Activated naive CD4-positive, alpha-beta T cell (primary cell): ENCODE data around the gene CIART.
"Not testable (repeated sequence)": the region's sequence is repeated elsewhere in the genome, so short reads cannot be mapped to it uniquely, and the experiment has no call there.

ENCODE experiments used
- DNase-seq, 4 experiments: peaks; one replicate each; lab custom pipeline; 2025; lab: John Stamatoyannopoulos, UW

The CIART gene

DNA sequence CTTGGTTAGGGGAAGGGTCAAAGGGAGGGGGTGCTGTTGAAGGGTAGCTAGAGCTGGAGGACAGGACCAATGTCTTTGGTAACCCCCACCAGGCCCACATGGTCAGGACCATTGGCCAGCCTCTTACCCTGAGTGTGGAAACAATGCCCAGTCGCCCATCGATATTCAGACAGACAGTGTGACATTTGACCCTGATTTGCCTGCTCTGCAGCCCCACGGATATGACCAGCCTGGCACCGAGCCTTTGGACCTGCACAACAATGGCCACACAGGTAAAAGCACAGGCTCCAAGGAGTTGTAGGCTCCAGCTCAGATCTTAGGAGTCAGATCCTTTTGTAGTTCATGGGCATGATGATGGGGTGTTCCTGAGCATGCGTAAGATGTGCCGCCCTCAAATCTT lies 21.0 kb upstream of the CIART start:
- no peak for DNase-seq

DNA sequence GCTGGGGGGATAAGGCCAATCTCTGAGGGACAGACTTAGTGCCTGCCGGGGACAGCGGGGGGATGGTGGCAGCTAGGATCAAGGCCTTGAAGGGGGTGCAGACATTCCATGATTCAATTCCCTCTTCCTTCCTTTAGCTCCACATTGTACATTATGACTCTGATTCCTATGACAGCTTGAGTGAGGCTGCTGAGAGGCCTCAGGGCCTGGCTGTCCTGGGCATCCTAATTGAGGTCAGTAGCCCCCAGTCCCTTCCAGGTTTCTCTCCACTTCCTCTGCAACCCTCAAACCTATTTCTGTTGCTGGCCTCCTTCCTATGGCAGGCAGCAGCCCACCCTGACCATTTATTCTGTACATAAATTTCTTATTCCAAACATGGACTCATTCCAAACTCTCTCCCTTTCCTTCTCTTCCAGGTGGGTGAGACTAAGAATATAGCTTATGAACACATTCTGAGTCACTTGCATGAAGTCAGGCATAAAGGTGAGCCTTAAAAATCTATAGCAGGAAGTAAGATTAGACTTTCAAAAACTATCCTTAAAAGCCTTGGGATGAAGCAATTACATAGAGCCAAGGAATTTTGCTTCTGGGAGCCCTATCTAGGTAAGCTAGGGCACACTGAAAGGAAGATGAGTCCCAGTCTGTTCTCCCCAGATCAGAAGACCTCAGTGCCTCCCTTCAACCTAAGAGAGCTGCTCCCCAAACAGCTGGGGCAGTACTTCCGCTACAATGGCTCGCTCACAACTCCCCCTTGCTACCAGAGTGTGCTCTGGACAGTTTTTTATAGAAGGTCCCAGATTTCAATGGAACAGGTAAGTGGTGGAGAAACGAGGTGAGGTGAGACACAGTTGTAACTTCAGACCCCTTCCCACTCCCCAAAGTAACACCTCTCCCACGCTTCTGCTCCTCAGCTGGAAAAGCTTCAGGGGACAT lies 19.7 kb upstream of the CIART start:
- DNase-seq = no peak

DNA sequence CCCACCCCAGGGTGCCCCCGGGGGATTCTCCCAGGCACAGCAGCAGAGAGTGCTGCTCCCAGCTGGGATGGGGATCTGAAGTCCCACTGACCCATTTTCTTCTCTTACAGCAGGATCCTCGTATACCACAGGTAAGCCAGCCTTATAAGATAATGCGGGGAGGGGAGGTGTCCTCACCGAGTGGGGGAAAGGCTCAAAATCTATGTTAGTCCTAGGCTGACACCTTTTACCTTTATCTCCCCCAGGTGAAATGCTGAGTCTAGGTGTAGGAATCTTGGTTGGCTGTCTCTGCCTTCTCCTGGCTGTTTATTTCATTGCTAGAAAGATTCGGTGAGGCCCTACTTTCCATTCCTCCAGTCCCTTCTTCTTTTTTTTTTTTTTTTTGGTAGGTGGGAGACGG lies 18.8 kb upstream of the CIART start:
- no peak for DNase-seq

DNA sequence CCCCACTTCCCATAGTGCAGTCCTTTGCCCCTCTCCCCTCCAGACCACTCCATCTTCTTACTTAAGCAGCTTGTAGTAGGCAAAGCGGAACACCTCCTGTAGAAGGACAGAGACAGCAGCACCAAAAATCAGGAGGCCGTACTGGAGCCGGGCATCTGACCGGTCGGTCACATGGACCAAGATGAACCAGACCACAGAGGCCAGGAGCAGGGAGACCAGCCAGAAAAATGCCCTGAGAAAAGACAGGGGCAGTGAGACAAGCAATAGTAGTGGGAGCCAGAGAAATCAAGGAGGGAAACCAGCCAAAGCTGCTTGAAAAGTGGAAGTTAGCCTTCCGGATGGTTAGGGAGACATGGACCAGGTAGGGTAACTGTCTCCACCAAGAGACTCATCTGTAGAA lies 14.5 kb upstream of the CIART start:
- no peak for DNase-seq

DNA sequence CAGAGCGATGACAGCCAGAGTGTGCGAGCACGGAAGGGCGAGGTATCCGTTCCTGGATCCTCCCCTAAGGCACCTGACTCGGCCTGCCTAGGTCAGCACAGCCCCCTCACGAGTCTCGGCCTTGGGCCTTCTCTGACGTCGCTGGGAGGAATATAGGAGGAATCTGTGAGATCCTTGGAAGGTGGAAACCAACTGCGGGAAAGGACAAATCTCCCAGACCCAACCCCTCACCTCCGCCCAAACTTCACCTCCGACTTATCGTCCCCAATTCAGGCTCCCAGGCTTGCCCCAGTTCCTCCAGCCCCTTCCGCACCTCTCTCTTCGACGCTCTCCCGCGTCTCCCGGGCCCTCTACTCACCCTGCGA lies 14.0 kb upstream of the CIART start:
- peak in 2 of 4 experiments; percentile 19 to 23 for DNase-seq

DNA sequence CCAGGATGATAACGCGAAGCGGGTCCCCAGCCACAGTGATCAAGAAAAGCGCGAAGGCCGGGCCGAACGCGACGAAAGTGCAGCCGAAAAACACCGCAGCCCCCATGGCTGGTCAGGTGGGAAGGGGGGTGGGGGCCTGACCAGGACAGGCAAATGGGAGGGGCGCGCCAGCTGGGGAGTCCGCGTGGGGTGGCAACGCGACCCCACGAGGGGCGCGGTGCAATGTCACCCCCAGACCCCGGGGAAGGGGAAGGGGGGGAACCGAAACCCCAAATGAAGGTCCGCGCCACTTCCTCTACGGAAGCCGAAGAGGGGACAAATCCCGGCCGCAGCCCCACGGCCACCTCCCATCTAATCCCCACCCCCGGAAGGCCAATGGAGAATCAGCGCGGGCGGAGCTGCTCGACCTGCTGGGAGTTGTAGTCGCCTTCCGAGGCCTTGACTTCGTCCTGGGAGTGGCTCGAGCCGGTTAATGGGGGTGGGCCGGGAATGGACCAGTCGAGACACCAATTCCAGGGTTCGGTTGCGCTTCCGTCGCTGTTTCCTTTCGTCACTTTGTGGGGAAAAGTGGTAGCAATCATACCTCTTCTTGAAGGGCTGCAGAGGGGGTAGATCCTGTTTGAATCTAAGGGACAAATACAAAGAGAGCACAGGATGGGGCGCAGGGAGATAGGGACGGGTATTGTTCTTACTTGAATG lies 13.5 kb upstream of the CIART start, which contains the start of gene APH1A:
Gene APH1A (minus strand): TSS at position 312 of the 699 bp plus-strand sequence. CDS start 206 bp downstream, at position 106.
- DNase-seq = peak; percentile 61 to 85 (median 78)

DNA sequence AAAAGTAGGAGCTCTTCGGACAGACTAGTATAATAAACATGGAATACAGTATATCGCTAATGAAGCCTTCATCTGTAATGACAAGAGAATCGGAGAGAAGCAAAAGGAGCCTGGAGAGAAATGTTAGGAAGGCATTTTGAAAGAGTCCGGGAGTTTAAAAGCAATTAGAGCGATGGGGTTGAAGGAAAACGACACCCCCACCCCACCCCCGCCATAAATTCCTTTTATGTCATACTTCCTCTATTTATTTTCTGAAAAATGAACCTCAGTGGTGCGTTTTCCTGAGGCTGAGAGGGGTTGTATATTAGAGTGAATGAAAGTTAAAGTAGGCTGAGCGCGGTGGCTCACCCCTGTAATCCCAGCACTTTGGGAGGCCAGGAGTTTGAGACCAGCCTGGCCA lies 12.9 kb upstream of the CIART start:
- no peak for DNase-seq

DNA sequence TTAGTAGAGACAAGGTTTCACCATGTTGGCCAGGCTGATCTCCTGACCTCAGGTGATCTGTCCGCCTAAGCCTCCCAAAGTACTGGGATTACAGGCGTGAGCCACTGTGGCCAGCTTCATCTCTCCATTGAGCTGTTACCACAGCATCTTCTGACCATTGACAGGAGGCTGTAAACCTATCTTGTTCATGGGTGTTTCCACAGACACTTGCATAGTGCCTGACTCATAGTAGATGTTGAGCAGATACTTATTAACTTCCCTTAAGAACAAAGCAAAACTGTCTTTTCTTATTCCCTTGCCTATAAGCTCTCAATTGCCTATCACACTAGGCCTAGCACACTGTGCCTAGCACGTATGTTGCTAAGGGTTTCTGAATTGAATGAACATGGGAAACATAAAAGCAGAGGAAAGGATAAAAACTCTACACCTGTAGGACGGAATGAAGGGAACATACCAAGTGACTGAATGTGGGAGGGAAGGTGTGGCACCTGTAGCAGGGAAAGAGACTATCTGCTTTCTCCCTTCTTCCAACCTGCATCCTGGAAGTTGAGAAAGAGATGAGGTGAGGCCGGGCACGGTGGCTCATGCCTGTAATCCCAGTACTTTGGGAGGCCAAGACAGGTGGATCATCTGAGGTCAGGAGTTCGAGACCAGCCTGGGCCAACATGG lies 10.9 kb upstream of the CIART start:
- DNase-seq = no peak

DNA sequence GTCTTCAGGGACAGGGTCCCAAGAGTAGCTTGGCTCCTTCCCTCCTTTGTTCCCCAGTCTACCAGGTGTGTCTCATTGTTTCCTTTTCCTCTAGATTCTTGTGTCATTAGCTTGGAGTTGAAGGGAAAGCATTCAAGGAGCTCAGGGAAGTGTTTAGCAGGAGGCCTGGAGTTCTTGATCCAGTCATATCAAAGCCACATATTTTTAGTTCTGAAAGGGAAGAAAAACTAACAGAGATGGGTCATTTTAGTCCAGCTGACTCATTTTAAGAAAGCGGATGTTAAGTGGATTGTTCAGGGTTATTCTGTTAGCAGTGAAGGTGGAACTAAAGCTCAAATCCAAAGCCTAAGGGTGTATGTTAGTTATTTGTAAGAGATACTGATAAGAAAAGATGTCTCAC lies 9.0 kb upstream of the CIART start:
- DNase-seq = no peak

DNA sequence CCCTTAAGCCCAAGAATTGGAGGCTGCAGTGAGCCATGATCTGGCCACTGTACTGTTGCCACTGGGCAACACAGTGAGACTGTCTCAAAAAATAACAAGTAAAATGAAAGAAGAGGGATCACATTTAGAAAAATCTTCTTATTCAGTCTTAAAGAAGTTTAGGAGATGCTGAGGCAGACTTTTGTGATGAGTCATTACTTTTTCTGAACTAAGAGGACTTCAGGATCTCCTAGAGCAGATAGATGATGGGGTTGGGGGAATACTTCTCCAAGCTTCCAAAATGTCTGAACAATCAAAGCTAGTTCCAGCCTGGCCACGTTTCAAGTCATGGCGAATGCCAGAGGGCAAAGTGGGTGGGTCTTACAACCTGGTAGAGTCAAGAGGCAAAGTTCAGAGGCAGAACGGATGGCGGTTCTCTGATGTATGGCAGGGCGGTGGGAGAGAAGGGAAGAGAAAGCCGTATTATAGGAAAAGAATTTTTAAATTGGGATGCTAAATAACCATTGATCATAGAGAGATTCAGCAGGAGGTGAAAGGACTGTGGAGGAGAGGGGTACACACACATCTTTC lies 2.1 kb upstream of the CIART start:
- DNase-seq = no peak

DNA sequence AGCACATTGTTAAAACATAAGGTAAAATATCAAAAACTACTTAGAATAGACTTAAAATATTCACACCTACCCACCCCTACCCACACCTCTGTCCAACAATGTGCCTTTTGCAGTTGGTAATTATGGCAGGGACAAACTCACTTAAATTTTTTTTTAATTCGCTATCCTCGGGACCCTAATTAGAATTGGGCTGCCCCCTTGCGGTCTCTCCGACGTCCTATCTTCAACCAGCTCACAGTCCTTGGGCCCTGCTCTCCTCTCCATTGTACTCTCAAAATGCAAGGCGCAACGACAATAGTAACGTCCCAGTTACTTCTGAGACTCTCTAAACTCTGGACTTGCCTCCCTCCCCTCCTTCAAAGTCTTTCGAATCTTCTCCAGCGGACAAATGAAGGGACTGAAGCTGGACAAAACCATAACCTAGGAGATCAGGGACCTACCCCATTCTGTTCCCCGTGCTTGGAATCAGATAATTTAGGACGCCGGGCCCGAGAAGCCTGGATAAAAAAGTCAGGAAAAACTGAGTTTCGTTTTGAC lies 1.1 kb upstream of the CIART start:
- peak in 3 of 4 experiments; percentile 18 to 46 (median 36) for DNase-seq

DNA sequence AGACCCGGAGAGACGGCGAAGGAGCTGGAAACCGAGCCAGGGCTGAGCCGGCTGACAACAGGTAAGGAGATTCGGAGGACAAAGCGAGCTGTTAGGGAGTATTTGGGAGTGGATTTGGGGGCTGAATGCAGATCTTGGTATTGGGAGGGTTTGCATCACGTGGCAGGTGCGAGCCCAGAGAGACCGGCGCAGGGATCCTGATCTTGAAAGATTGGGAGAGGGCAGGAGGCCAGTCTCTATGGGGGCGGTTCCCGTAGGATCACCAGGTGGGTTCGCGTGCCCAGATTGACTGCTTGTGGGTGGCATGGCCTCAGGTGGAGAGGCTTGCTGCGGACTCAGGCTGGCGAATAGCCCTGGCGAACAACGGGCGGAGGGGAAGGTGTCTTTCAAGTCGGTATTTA lies 204 bp downstream of the CIART start:
- DNase-seq = no peak

DNA sequence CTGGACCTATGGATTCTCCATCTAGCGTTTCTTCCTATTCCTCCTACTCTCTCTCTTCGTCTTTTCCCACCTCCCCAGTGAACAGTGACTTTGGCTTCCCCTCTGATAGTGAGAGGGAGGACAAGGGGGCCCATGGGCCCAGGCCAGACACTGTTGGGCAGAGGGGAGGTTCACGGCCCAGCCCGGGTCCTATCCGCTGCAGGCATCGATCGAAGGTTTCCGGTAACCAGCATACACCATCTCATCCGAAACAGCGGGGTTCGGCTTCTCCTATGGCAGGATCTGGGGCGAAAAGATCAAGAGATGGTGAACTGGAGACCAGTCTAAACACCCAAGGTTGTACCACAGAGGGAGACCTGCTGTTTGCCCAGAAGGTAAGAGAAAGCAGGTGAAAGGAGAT lies 906 bp downstream of the CIART start:
- no peak for DNase-seq

DNA sequence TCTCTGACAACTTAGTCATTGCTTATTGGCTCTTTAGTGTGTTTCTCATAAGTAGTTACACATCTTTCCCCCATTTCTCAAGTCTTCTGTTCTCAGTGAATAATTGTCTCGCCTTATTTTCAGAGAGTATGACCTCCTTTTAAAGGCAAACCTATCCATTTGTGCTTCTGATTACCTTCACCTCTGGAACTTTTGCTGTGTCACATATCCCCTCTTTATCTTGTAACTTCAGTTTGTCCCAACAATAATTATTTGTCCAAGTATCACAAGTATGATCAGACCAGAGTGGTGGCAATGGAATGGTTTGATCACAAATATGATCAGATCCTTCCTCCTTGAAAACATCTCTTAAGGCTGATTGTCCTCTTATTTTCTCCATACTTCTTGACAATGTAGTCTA lies 6.0 kb downstream of the CIART start:
- DNase-seq = no peak

DNA sequence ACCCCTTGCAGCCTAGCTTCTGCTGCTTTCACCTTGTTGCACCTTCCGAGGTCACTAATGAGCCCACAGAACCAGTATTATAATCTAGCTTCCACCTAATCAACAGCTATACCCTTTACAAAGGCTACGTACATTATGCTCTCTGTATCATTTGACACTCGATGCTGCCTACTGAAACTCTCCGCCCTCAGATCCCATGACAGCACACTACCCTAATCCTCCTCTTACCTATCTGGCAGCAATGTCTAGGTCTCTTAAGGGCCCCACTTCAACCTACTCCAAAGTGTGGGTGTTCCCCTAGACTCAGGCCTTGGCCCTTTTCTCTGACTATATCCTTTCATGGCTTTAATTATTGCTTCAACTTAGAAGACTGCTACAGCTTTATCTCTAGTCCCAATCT lies 6.5 kb downstream of the CIART start:
- DNase-seq = no peak

DNA sequence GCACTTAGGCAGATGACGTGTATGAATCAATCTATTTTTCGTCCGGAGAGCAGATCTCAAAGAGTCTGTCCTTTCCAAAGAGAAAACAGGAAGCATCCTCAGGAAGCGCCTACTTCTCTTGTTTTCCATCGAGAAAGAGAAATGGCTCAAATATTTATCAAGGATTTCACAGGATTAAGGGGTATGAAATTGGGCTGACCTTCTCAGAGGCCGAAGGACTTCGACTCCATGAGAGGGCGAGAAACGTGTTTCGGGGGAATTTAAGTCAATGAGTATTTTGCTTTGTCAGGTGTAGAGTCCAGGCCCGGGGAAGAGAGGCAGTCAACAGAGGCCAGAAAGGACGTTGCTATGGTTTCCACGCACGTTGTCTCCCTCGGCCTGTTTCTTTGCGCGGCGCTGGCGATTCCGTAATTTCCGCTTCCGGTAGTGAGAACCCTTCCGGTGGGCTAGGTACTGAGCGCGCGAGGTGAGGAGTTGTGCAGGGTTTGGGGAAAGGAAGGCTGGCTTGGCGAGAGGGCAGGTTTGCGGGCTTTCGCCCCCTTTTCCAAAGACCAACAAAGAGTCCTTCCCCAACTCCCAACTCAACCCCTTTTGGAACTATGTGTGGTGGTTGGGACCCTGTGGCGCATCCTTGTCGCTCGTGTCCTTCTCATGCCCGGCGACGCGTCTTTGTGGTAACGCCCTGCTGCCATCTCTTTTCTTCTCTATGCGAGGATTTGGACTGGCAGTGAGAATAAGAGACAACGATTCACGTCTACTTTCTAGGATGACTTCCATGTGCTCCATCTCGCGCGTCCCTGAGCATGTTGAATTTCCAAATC lies 11.3 kb downstream of the CIART start, which contains the start of gene MRPS21:
Gene MRPS21 (plus strand): TSS at position 429 of the 821 bp plus-strand sequence. CDS start 506 bp downstream, outside the sequence.
- DNase-seq = peak; percentile 61 to 71 (median 65)

DNA sequence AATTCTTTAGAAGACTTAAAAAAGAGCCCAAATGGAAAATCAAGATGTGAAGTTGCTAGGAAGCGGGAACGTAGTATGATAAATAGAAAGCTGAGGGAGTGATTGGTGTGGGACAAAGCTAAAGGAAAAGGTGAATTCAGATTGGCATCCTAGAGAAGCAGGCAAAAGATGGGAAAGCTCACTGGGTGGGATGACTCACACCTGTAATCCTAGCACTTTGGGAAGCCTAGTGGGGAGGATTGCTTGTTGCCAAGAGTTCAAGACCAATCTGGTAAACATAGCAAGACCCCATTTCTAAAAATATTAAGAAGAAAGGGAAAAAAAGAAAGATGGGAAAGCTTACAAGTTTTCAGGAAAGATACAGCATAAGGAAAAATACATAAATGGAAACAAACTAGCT lies 13.1 kb downstream of the CIART start:
- DNase-seq = no peak

DNA sequence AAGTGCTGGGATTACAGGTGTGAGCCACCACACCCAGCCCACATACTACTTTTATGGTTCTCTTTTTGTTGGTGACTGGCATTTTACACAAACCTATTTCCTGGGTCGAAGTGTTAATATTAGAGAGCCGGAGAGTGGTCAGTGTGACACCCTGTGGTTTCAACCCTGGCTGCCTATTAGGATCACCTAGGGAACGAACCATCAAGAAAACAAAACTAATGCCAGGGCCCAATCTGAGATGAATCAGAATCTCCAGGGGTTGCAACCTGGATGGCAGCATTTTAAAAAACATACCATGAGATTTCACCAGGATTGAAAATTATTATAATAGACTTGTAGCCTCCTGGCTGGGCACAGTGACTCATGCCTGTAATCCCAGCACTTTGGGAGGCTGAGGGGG lies 17.4 kb downstream of the CIART start:
- DNase-seq = no peak

DNA sequence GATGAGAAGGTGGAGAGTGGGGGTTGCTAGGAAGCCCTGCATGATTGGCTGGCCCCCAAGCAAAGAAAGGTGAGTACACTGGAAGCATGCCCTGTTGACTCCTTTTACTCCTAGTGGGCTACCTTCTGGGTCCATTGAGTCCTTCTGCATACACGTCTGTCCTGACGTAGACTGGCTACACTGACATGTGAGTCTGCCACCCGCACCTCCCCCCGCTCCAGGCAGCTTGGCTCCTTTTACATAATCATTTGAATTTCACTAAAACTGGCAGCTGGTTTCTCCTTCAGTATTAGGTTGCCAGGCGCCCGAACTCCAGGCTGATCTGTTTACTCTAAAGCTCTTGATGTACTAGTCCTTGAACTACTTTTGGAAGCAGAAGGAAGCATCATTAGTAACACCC lies 20.0 kb downstream of the CIART start:
- DNase-seq = no peak

DNA sequence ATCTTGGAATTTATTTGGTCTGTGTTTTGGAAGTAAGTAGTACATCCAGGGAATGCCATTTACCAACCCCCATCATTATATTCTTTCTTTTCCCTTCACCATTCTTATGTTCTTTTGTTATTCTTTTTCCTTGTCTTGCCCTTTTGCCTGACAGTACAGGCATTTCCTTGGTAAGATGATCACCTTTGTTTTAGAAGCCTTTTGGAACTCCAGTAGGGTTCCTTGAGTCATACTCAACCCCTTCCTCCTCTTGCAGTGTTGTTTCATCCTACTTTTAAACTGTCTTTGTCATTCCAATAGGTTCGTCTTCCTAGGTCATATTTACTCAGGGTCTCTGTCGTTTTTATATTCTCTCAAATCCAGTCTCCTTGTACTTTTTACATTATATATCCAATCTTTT lies 20.5 kb downstream of the CIART start:
- no peak for DNase-seq

DNA sequence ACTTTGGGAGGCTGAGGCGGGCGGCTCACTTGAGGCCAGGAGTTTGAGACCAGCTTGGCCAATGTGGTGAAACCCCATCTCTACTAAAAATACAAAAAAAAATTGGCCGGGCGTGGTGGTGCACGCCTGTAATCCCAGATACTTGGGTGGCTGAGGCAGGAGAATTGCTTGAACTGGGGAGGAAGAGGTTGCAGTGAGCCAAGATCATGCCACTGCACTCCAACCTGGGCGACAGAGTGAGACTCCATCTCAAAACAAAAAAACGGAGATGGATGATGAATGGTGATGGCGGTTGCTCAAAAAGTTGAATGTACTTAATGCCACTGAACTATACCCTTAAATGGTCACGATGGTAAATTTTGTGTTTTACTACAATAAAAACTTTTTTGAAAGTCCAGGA lies 26.2 kb downstream of the CIART start:
- not testable (repeated sequence) for DNase-seq
